ENCODE measurements around the gene FH. TPM values are rescaled to one million over a fixed set of nuclear protein-coding genes. Genes with fewer than 3 reads are reported as not detected.

FH gene
- total and polyA plus RNA-seq, 7 donors: 39.9 to 125 (median 69.2) TPM

GRCh38 chr1:241550318-241550717 lies 30.8 kb upstream of the FH start:
- Histone ChIP-seq H3K4me3 (no peak overlapping the region), H3K27ac (no peak overlapping the region), H3K9me3 (no peaks in the 10 kb centered on the region), H3K27me3 (no peaks in the 10 kb centered on the region), H3K4me1 (no peaks in the 10 kb centered on the region), H3K36me3 (no peaks in the 10 kb centered on the region)
- intact Hi-C loops (cut with DNase I): no loop called here
- DNase-seq: no peak
- WGBS, 2 donors: 76 to 91% methylated on average over 1 of the region's 1 CpG
- TF ChIP-seq POLR2A (IDR thresholded peaks at IDR 0.05): no peak
- no peak for TF ChIP-seq CTCF (IDR thresholded peaks at IDR 0.05)
- no peak for TF ChIP-seq EP300 (IDR thresholded peaks at IDR 0.05)

GRCh38 chr1:241548008-241548407 lies 28.5 kb upstream of the FH start:
- Histone ChIP-seq H3K36me3 (no peaks in the 10 kb centered on the region), H3K9me3 (no peaks in the 10 kb centered on the region), H3K27ac (no peak overlapping the region), H3K27me3 (no peaks in the 10 kb centered on the region), H3K4me3 (no peak overlapping the region), H3K4me1 (no peaks in the 10 kb centered on the region)
- intact Hi-C loops (cut with DNase I): no loop called here
- DNase-seq: no peak
- TF ChIP-seq EP300 (IDR thresholded peaks at IDR 0.05) (no peak), CTCF (IDR thresholded peaks at IDR 0.05) (no peak), POLR2A (IDR thresholded peaks at IDR 0.05) (no peak), POLR2AphosphoS5 (IDR thresholded peaks at IDR 0.05) (no peak)
- WGBS, 2 donors: 46 to 81% methylated on average over 2 of the region's 2 CpGs

- no peak overlapping the region for H3K27ac ChIP-seq
Measured at GRCh38 chr1:241542199-241542907, 22.8 kb upstream of the FH start.

GRCh38 chr1:241536969-241537368 lies 17.4 kb upstream of the FH start:
- Histone ChIP-seq H3K4me1 (no peaks in the 10 kb centered on the region), H3K9me3 (no peaks in the 10 kb centered on the region), H3K27ac (no peak overlapping the region), H3K4me3 (no peak overlapping the region), H3K27me3 (no peaks in the 10 kb centered on the region), H3K36me3 (no peaks in the 10 kb centered on the region)
- intact Hi-C loops (cut with DNase I): no loop called here
- 66 to 78% methylated on average over 2 of the region's 2 CpGs for WGBS, 2 donors
- DNase-seq: no peak
- no peak for TF ChIP-seq EP300 (IDR thresholded peaks at IDR 0.05)
- no peak for TF ChIP-seq POLR2A (IDR thresholded peaks at IDR 0.05)
- no peak for TF ChIP-seq CTCF (IDR thresholded peaks at IDR 0.05)
- no peak for TF ChIP-seq POLR2AphosphoS5 (IDR thresholded peaks at IDR 0.05)

More at GRCh38 chr1:241542199-241542907, 22.8 kb upstream of the FH start:
- Histone ChIP-seq H3K9me3 (no peaks in the 10 kb centered on the region), H3K27me3 (no peaks in the 10 kb centered on the region), H3K4me1 (no peaks in the 10 kb centered on the region), H3K4me3 (no peak overlapping the region), H3K36me3 (no peaks in the 10 kb centered on the region)
- no peak for TF ChIP-seq POLR2AphosphoS5 (IDR thresholded peaks at IDR 0.05)
- no peak for TF ChIP-seq POLR2A (IDR thresholded peaks at IDR 0.05)
- TF ChIP-seq CTCF (IDR thresholded peaks at IDR 0.05): no peak
- TF ChIP-seq EP300 (IDR thresholded peaks at IDR 0.05): no peak
- no peak for DNase-seq
- intact Hi-C loops (cut with DNase I): no loop called here
- 49 to 65% methylated on average over 7 of the region's 7 CpGs for WGBS, 2 donors

GRCh38 chr1:241536304-241536703 lies 16.7 kb upstream of the FH start:
- Histone ChIP-seq H3K9me3 (no peaks in the 10 kb centered on the region), H3K4me3 (no peak overlapping the region), H3K4me1 (no peaks in the 10 kb centered on the region), H3K27me3 (no peaks in the 10 kb centered on the region), H3K36me3 (no peaks in the 10 kb centered on the region), H3K27ac (no peak overlapping the region)
- intact Hi-C loops (cut with DNase I): no loop called here
- DNase-seq: no peak
- no peak for TF ChIP-seq POLR2A (IDR thresholded peaks at IDR 0.05)
- TF ChIP-seq EP300 (IDR thresholded peaks at IDR 0.05): no peak
- no peak for TF ChIP-seq POLR2AphosphoS5 (IDR thresholded peaks at IDR 0.05)
- no peak for TF ChIP-seq CTCF (IDR thresholded peaks at IDR 0.05)
- 80 to 85% methylated on average over 1 of the region's 1 CpG for WGBS, 2 donors

All from sigmoid colon (tissue), 7 donors.